ENCODE measurements around the gene EVL. TPM values are rescaled to one million over a fixed set of nuclear protein-coding genes. Genes with fewer than 3 reads are reported as not detected.
"Not testable (repeated sequence)": the region's sequence is repeated elsewhere in the genome, so short reads cannot be mapped to it uniquely, and the experiment has no call there.

EVL gene
- total RNA-seq, 1 experiment from 2014 or later: 82.9 TPM

GRCh38 chr14:100173353-100173752 is 108.1 kb downstream of the EVL start:
- BruUV-seq (replicated peaks): no TSS peak
- ChIA-PET POLR2A (ENCODE audit: low non-redundant PET) (no interaction called here), CTCF (no interaction called here)
- H3K4me3 ChIP-seq (ENCODE audit: low read depth, low read length, poor library complexity, severe bottlenecking): no peak overlapping the region
- TF ChIP-seq CTCF (conservative IDR thresholded peaks at IDR 0.05; ENCODE audit: low read depth, low read length) (no peak), EZH2 (IDR thresholded peaks at IDR 0.05; ENCODE audit: borderline replicate concordance, low read depth, low read length, poor library complexity, severe bottlenecking) (no peak)
- intact Hi-C loops (cut with micrococcal nuclease; ENCODE audit: unreplicated experiment): no loop called here
- no peaks in the 10 kb centered on the region for H3K36me3 ChIP-seq (ENCODE audit: insufficient read depth, low read length, poor library complexity, severe bottlenecking)
- no peak for DNase-seq (ENCODE audit: low spot score)
- no peaks in the 10 kb centered on the region for H3K4me1 ChIP-seq (ENCODE audit: insufficient read depth, low read length, poor library complexity, severe bottlenecking)
- H3K27me3 ChIP-seq (replicated peaks; ENCODE audit: insufficient read depth, low read depth, low read length, poor library complexity): no peaks in the 10 kb centered on the region
- H3K27ac ChIP-seq (ENCODE audit: low read depth, low read length, poor library complexity, severe bottlenecking): no peak overlapping the region
- H3K9me3 ChIP-seq (ENCODE audit: low read depth, low read length, poor library complexity, severe bottlenecking): no peaks in the 10 kb centered on the region

GRCh38 chr14:100176811-100177327 is 111.6 kb downstream of the EVL start:
- ChIA-PET POLR2A (ENCODE audit: low non-redundant PET) (no interaction called here), CTCF (no interaction called here)
- no peak for TF ChIP-seq CTCF (conservative IDR thresholded peaks at IDR 0.05; ENCODE audit: low read depth, low read length)
- no peak for TF ChIP-seq EZH2 (IDR thresholded peaks at IDR 0.05; ENCODE audit: borderline replicate concordance, low read depth, low read length, poor library complexity, severe bottlenecking)
- Histone ChIP-seq H3K9me3 (ENCODE audit: low read depth, low read length, poor library complexity, severe bottlenecking) (no peaks in the 10 kb centered on the region), H3K36me3 (ENCODE audit: insufficient read depth, low read length, poor library complexity, severe bottlenecking) (no peaks in the 10 kb centered on the region), H3K4me3 (ENCODE audit: low read depth, low read length, poor library complexity, severe bottlenecking) (no peak overlapping the region), H3K27ac (ENCODE audit: low read depth, low read length, poor library complexity, severe bottlenecking) (no peak overlapping the region), H3K27me3 (replicated peaks; ENCODE audit: insufficient read depth, low read depth, low read length, poor library complexity) (no peaks in the 10 kb centered on the region), H3K4me1 (ENCODE audit: insufficient read depth, low read length, poor library complexity, severe bottlenecking) (no peaks in the 10 kb centered on the region)
- intact Hi-C loops (cut with micrococcal nuclease; ENCODE audit: unreplicated experiment): no loop called here
- no TSS peak for BruUV-seq (replicated peaks)
- DNase-seq (ENCODE audit: low spot score): no peak

- intact Hi-C loops (cut with micrococcal nuclease; ENCODE audit: unreplicated experiment): no loop called here
- ChIA-PET CTCF (interaction anchor here (0.6 kb wide), 1 partner anchor 14 kb away, joined by 3 read pairs; no protein-coding TSS in a partner anchor), POLR2A (ENCODE audit: low non-redundant PET) (no interaction called here)
- no peak for DNase-seq (ENCODE audit: low spot score)
- H3K36me3 ChIP-seq (ENCODE audit: insufficient read depth, low read length, poor library complexity, severe bottlenecking): no peaks in the 10 kb centered on the region
- H3K4me3 ChIP-seq (ENCODE audit: low read depth, low read length, poor library complexity, severe bottlenecking): no peak overlapping the region
- no TSS peak for BruUV-seq (replicated peaks)
- H3K9me3 ChIP-seq (ENCODE audit: low read depth, low read length, poor library complexity, severe bottlenecking): no peaks in the 10 kb centered on the region
- no peak overlapping the region for H3K27ac ChIP-seq (ENCODE audit: low read depth, low read length, poor library complexity, severe bottlenecking)
- H3K4me1 ChIP-seq (ENCODE audit: insufficient read depth, low read length, poor library complexity, severe bottlenecking): no peaks in the 10 kb centered on the region
- no peaks in the 10 kb centered on the region for H3K27me3 ChIP-seq (replicated peaks; ENCODE audit: insufficient read depth, low read depth, low read length, poor library complexity)
- no peak for TF ChIP-seq EZH2 (IDR thresholded peaks at IDR 0.05; ENCODE audit: borderline replicate concordance, low read depth, low read length, poor library complexity, severe bottlenecking)
- TF ChIP-seq CTCF (conservative IDR thresholded peaks at IDR 0.05; ENCODE audit: low read depth, low read length): no peak
Measured at GRCh38 chr14:100178691-100179090, 113.5 kb downstream of the EVL start.

GRCh38 chr14:100180671-100181070 is 115.4 kb downstream of the EVL start:
- H3K36me3 ChIP-seq (ENCODE audit: insufficient read depth, low read length, poor library complexity, severe bottlenecking); H3K27ac ChIP-seq (ENCODE audit: low read depth, low read length, poor library complexity, severe bottlenecking); H3K9me3 ChIP-seq (ENCODE audit: low read depth, low read length, poor library complexity, severe bottlenecking); BruUV-seq (replicated peaks); H3K27me3 ChIP-seq (replicated peaks; ENCODE audit: insufficient read depth, low read depth, low read length, poor library complexity); H3K4me1 ChIP-seq (ENCODE audit: insufficient read depth, low read length, poor library complexity, severe bottlenecking); H3K4me3 ChIP-seq (ENCODE audit: low read depth, low read length, poor library complexity, severe bottlenecking); intact Hi-C loops (cut with micrococcal nuclease; ENCODE audit: unreplicated experiment); DNase-seq (ENCODE audit: low spot score); POLR2A ChIA-PET (ENCODE audit: low non-redundant PET); CTCF ChIA-PET: not testable (repeated sequence)

GRCh38 chr14:100181876-100182551 is 116.8 kb downstream of the EVL start:
- H3K36me3 ChIP-seq (ENCODE audit: insufficient read depth, low read length, poor library complexity, severe bottlenecking); intact Hi-C loops (cut with micrococcal nuclease; ENCODE audit: unreplicated experiment); H3K4me3 ChIP-seq (ENCODE audit: low read depth, low read length, poor library complexity, severe bottlenecking); POLR2A ChIA-PET (ENCODE audit: low non-redundant PET); H3K27me3 ChIP-seq (replicated peaks; ENCODE audit: insufficient read depth, low read depth, low read length, poor library complexity); H3K9me3 ChIP-seq (ENCODE audit: low read depth, low read length, poor library complexity, severe bottlenecking); H3K27ac ChIP-seq (ENCODE audit: low read depth, low read length, poor library complexity, severe bottlenecking); CTCF ChIA-PET; BruUV-seq (replicated peaks); H3K4me1 ChIP-seq (ENCODE audit: insufficient read depth, low read length, poor library complexity, severe bottlenecking); DNase-seq (ENCODE audit: low spot score): not testable (repeated sequence)
